Right ventricle myocardium inferior (tissue), 1 donor: ENCODE measurements around the gene MYPOP. TPM values are rescaled to one million over a fixed set of nuclear protein-coding genes. Genes with fewer than 3 reads are reported as not detected.

Experiments
- ATAC-seq: fragments of 200-7000 bp; cut with Tn5 transposase; one replicate; pipeline ENCODE4 v1.9.1; 2020; ENCODE audit warnings: mild to moderate bottlenecking, moderate library complexity
- DNase-seq: peaks from one replicate; pipeline ENCODE4 v3.0.0; 2021; ENCODE audit errors: missing footprints
- intact Hi-C: fragments of 100-400 bp; cut with DNase I; formaldehyde crosslinking; loops from one replicate; pipeline ENCODE4 v1.11.0; 2022
- total RNA-seq: library from RNA; stranded (reverse); fragmentation: NEBNext Ultra II Directional; extraction: Animal tissue kit (Norgen Biotek cat#: 25700); gene quantifications from one replicate; pipeline ENCODE4 v1.2.1, GENCODE V29; 2021
- donor health status: DM: no; HTN: yes; CAD: no; lungs with severe emphysema.

The MYPOP gene
- total RNA-seq, 1 donor from 2014 or later, result 16.0 TPM

GRCh38 chr19:45848922-45849321 lies 53.5 kb downstream of the MYPOP start:
- ATAC-seq (no peak), DNase-seq (no peak)
- intact Hi-C loops, result no loop called here

GRCh38 chr19:45847663-45848062 lies 54.8 kb downstream of the MYPOP start:
- ATAC-seq (no peak), DNase-seq (no peak)
- intact Hi-C loops, result no loop called here

- ATAC-seq (no peak), DNase-seq (no peak)
- intact Hi-C loops, result no loop called here
These were observed 60.2 kb downstream of the MYPOP start for GRCh38 chr19:45842198-45842597.

Other genes starting within 250 kb of the MYPOP start
- gene GIPR, start 234.4 kb downstream of the MYPOP start, total RNA-seq, result 5.0 TPM
- gene SNRPD2, start 210.7 kb downstream of the MYPOP start, total RNA-seq, result 252 TPM
- 1.5 TPM for gene QPCTL, start 209.9 kb downstream of the MYPOP start, total RNA-seq
- gene FBXO46, start 171.7 kb downstream of the MYPOP start, total RNA-seq, result 13.1 TPM
- gene MEIOSIN, start 169.2 kb downstream of the MYPOP start, total RNA-seq, result not detected
- gene SIX5, start 133.4 kb downstream of the MYPOP start, total RNA-seq, result 22.3 TPM
- 233 TPM for gene DMPK, start 120.1 kb downstream of the MYPOP start, total RNA-seq
- gene DMWD, start 109.8 kb downstream of the MYPOP start, total RNA-seq, result 52.0 TPM
- gene RSPH6A, start 87.3 kb downstream of the MYPOP start, total RNA-seq, result not detected
- 29.9 TPM for gene SYMPK, start 39.5 kb downstream of the MYPOP start, total RNA-seq
- gene FOXA3, start 38.3 kb downstream of the MYPOP start, total RNA-seq, result not detected
- gene IRF2BP1, start 16.5 kb downstream of the MYPOP start, total RNA-seq, result 19.9 TPM
- not detected for gene NANOS2, start 12.2 kb upstream of the MYPOP start, total RNA-seq
- gene NOVA2, start 71.3 kb upstream of the MYPOP start, total RNA-seq, result 5.3 TPM
- gene CCDC61, start 92.9 kb upstream of the MYPOP start, total RNA-seq, result 8.2 TPM
- gene PGLYRP1, start 120.4 kb upstream of the MYPOP start, total RNA-seq, result 0.35 TPM
- gene IGFL4, start 138.4 kb upstream of the MYPOP start, total RNA-seq, result not detected
- gene IGFL3, start 222.1 kb upstream of the MYPOP start, total RNA-seq, result not detected
- not detected for gene IGFL2, start 245.6 kb upstream of the MYPOP start, total RNA-seq